AG09309 (cell line): ENCODE measurements around the gene DPH6.
"Not testable (repeated sequence)": the region's sequence is repeated elsewhere in the genome, so short reads cannot be mapped to it uniquely, and the experiment has no call there.

ENCODE experiments used
- DNase-seq: peaks from one replicate; pipeline ENCODE4 v3.0.0-alpha.2; 2010; ENCODE audit warnings: low read depth
- H3K4me3 ChIP-seq: 2 replicates; pipeline ENCODE4 v1.5.1; 2011; ENCODE audit warnings: mild to moderate bottlenecking, low read depth, low read length, moderate library complexity; ENCODE audit not compliant: control insufficient read depth
- CTCF ChIP-seq: IDR thresholded peaks from 2 replicates; pipeline ENCODE4 v1.5.1; 2011; ENCODE audit warnings: mild to moderate bottlenecking, low read depth, low read length, inconsistent platforms; ENCODE audit not compliant: insufficient read depth, control insufficient read depth; ENCODE audit errors: missing control alignments

Gene DPH6

GRCh38 chr15:35381328-35381727 lies 164.6 kb downstream of the DPH6 start:
- no peak for DNase-seq
- H3K4me3 ChIP-seq = no peak overlapping the region
- no peak for TF ChIP-seq CTCF

GRCh38 chr15:35379972-35380371 lies 166.0 kb downstream of the DPH6 start:
- no peak overlapping the region for H3K4me3 ChIP-seq
- DNase-seq = no peak

GRCh38 chr15:35378454-35378853 lies 167.5 kb downstream of the DPH6 start:
- DNase-seq, H3K4me3 ChIP-seq: not testable (repeated sequence)

More at GRCh38 chr15:35379972-35380371, 166.0 kb downstream of the DPH6 start:
- TF ChIP-seq CTCF = no peak

- no peak overlapping the region for H3K4me3 ChIP-seq
- DNase-seq = no peak
- no peak for TF ChIP-seq CTCF
These were observed 169.3 kb downstream of the DPH6 start for GRCh38 chr15:35376707-35377106.

- DNase-seq = no peak
- H3K4me3 ChIP-seq = no peak overlapping the region
- no peak for TF ChIP-seq CTCF
These were observed 171.3 kb downstream of the DPH6 start for GRCh38 chr15:35374661-35375060.

GRCh38 chr15:35362195-35362829 lies 183.7 kb downstream of the DPH6 start:
- DNase-seq = peak; percentile 25
- H3K4me3 ChIP-seq = no peak overlapping the region
- TF ChIP-seq CTCF = no peak

- no peak overlapping the region for H3K4me3 ChIP-seq
- no peak for TF ChIP-seq CTCF
- DNase-seq = no peak
These were observed 187.1 kb downstream of the DPH6 start for GRCh38 chr15:35358824-35359223.
